GM10248 (cell line): ENCODE results near the gene ZNF280A.

ENCODE experiments used
- CTCF ChIA-PET: fragments of 300-600 bp; sonication (Branson Sonifier 250); formaldehyde crosslinking; extraction: SDS; loops from one replicate; lab custom pipeline; 2021; ENCODE audit warnings: antibody characterized with exemption; lab: Yijun Ruan, JAX
- POLR2A ChIA-PET: fragments of 350-650 bp; sonication (Branson Sonifier 250); formaldehyde crosslinking; extraction: SDS; loops from one replicate; lab custom pipeline; 2020; ENCODE audit warnings: antibody characterized with exemption; lab: Yijun Ruan, JAX
- DNase-seq: peaks from one replicate; pipeline ENCODE4 v3.0.0; 2012; ENCODE audit errors: extremely low spot score
- TF ChIP-seq, protein P1 (sequence below): IDR thresholded peaks from 2 replicates; pipeline ENCODE4 v1.5.1; 2012; ENCODE audit warnings: mild to moderate bottlenecking, low read depth; ENCODE audit errors: extremely low read depth, missing control alignments, control extremely low read depth

The ZNF280A gene

DNA sequence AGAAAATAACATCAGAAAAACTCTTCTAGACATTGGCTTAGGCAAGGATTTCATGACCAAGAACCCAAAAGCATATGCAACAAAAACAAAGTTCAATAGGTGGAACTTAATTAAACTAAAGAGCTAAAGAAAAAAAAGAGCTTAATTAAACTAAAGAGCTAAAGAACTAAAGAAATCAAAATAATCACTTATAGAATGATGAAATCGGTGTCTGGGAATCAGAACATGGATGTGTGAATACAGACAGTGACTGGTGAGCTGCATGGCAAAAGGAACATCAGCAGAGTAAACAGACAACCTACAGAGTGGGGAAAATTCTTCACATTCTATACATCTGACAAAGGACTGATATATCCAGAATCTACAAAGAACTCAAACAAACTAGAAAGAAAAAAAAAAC, 53.0 kb downstream of the ZNF280A start:
- CTCF ChIA-PET = interaction anchor here (1.2 kb wide), 1 partner anchor 12 kb away, joined by 3 read pairs; no protein-coding TSS in a partner anchor
- POLR2A ChIA-PET = no interaction called here
- TF ChIP-seq, protein P1, sequence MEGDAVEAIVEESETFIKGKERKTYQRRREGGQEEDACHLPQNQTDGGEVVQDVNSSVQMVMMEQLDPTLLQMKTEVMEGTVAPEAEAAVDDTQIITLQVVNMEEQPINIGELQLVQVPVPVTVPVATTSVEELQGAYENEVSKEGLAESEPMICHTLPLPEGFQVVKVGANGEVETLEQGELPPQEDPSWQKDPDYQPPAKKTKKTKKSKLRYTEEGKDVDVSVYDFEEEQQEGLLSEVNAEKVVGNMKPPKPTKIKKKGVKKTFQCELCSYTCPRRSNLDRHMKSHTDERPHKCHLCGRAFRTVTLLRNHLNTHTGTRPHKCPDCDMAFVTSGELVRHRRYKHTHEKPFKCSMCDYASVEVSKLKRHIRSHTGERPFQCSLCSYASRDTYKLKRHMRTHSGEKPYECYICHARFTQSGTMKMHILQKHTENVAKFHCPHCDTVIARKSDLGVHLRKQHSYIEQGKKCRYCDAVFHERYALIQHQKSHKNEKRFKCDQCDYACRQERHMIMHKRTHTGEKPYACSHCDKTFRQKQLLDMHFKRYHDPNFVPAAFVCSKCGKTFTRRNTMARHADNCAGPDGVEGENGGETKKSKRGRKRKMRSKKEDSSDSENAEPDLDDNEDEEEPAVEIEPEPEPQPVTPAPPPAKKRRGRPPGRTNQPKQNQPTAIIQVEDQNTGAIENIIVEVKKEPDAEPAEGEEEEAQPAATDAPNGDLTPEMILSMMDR = no peak
- DNase-seq = no peak

DNA sequence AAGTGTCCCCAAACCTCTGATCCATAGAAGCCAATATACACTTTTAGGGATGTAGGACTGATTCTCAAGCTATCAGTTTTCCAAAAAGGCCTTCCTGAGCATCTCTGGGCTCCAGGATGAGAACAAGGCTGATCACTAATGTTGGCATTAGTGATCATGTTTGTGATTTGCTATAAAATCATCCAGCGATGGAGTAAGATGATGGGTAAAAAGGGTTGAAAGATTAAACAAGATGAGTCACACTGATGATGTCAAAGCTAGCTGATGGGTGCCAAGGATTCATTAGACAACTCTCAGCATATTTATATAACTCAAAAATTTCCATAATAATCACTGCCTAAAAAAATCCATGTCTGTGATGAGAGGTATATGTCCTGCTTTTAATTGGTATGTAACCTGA, 54.3 kb downstream of the ZNF280A start:
- ChIA-PET CTCF (interaction anchor here (0.9 to 5.0 kb wide), 8 partner anchors 14 to 121 kb away, joined by 3 to 42 read pairs (median 4); partner anchors contain the start of gene ZNF280B), POLR2A (no interaction called here)
- no peak for DNase-seq
- TF ChIP-seq, protein P1 = no peak

DNA sequence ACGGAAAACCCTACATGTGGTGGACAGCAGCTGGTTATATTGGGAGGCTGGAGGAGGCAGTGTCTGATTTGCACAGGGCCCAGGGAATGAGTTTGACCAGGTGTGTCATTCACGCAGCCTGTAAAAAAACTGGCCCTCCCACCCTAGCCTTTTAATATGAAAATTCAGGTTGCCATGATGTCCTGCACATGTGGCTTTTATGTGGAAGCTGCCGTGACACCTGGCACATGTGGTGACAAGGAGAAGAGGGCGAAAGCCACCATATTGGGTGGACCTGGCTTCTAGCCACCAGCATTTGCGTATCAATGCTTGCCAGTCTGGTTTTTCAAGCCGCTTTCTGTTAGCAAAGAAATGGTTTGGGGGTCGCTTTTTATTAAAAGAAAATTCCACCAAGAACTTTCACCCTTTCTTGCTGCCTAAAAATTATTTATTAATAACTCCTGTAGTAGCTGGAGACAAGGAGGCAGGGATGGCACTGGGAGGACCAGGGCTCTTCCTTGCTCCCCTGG, 54.9 kb downstream of the ZNF280A start:
- ChIA-PET CTCF (interaction anchor here (0.9 to 5.0 kb wide), 8 partner anchors 15 to 122 kb away, joined by 3 to 42 read pairs (median 4); partner anchors contain the start of gene ZNF280B), POLR2A (no interaction called here)
- DNase-seq = no peak
- TF ChIP-seq, protein P1 = no peak

DNA sequence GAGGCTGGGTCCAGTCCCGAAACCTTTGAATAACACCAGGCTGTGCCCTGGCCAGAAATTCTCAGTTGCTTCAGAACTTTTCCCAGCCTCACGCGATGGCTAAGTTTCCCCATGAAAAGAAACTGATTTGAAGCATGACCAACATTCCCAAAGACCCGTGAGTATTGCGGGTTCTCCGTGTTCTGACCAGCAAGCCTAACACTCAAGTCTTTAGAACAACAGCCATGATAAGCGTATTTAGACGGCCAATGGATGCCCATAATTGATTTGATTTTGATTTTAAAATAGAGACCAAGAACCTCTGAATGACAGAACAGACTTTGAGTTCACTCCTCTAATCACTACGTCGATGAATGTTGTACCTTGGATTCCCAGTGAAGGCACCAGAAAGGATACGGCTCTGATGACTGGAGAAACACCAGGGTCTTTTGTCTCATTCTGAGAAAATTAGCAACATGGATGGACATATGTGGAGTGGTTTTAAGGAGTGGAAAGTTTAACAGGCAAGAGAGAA, 55.5 kb downstream of the ZNF280A start:
- POLR2A ChIA-PET = no interaction called here
- DNase-seq = no peak
- TF ChIP-seq, protein P1 = no peak
- CTCF ChIA-PET = interaction anchor here (1.0 to 5.0 kb wide), 29 partner anchors 9 to 510 kb away, joined by 3 to 42 read pairs (median 5); partner anchors contain the start of gene ZNF280B

DNA sequence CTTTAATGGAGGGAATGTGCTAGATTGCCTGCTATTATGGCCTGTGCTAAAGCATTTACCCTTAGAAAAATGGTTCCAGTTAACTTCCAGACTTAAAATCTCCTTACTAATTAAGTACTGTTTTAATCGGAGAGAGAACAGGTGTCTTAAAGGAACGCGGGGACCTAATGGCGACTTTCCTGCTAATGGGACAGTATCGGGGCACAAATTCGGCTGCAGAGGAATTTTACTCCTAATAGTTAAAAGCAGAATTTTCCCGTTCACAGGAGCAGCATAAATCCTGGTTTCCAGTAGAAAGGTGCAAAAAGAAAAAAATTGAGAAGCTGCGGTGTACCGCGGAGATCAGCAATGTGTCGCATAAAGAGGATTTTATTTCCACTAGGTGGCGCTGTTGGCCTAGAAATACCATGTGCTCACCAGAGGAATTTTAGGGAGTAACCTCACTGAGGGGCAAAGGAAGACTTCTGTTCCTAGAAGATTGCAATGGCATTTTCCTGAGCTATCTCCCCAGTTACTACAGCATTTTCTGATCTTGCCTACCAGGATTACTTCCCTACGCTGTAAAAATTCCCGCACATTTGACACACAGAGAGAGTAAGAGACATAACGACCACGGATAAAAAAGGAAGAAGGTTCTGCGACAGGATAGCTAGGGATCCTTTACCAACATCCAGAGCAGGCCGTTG, 56.1 kb downstream of the ZNF280A start:
- CTCF ChIA-PET = interaction anchor here (0.7 to 5.0 kb wide), 42 partner anchors 9 to 511 kb away, joined by 3 to 42 read pairs (median 4); partner anchors contain the start of gene ZNF280B
- TF ChIP-seq, protein P1 = peak; percentile 60
- peak; percentile 58 for DNase-seq
- POLR2A ChIA-PET = no interaction called here
